ENCODE data around the gene CXXC5.

- TF ChIP-seq CTCF (IDR thresholded peaks at IDR 0.05) (peak in 5 of 7 experiments; percentile 36 to 68 (median 51)), POLR2AphosphoS5 (IDR thresholded peaks at IDR 0.05) (peak; percentile 6 to 81 (median 61)), EP300 (IDR thresholded peaks at IDR 0.05) (no peak)
These were observed 12.4 kb upstream of the CXXC5 start for GRCh38 chr5:139635606-139636206.
